H1 (cell line): ENCODE results near the gene DUOXA1. TPM values are rescaled to one million over a fixed set of nuclear protein-coding genes. Genes with fewer than 3 reads are reported as not detected.
"Not testable (repeated sequence)": the region's sequence is repeated elsewhere in the genome, so short reads cannot be mapped to it uniquely, and the experiment has no call there.

Source experiments
- CTCF ChIA-PET: fragments of 300-600 bp; sonication (Branson Sonifier 250); formaldehyde crosslinking; loops from one replicate; lab custom pipeline; 2021; ENCODE audit not compliant: partially characterized antibody; lab: Charles Lee
- POLR2A ChIA-PET: fragments of 300-600 bp; sonication (Branson Sonifier 250); formaldehyde crosslinking; loops from one replicate; lab custom pipeline; 2021; ENCODE audit warnings: inconsistent platforms; ENCODE audit not compliant: partially characterized antibody; lab: Charles Lee
- DNase-seq, 2 experiments: peaks; one replicate each; pipeline versions ENCODE4 v3.0.0 to v3.0.0-alpha.2; 2010 to 2022; ENCODE audit warnings: low spot score in 2 of 2, low read depth in 1 of 2, mixed read lengths in 1 of 2
- FAIRE-seq: peaks from 2 replicates; lab custom pipeline; 2011; peaks lifted over from hg19 to GRCh38; lab: Jason Lieb, UNC
- H2AFZ ChIP-seq: 2 replicates; pipeline ENCODE4 v1.8.1; 2012; ENCODE audit warnings: low read length, inconsistent platforms
- H2AK5ac ChIP-seq: 2 replicates; pipeline ENCODE4 v1.6.1; 2013; ENCODE audit warnings: low read depth, low read length
- H2BK120ac ChIP-seq: replicated peaks from 2 replicates; pipeline ENCODE3; 2013; ENCODE audit warnings: low read depth, low read length, inconsistent platforms
- H2BK12ac ChIP-seq: 2 replicates; pipeline ENCODE4 v1.6.1; 2013; ENCODE audit warnings: low read depth, low read length
- H2BK15ac ChIP-seq: 2 replicates; pipeline ENCODE4 v1.6.1; 2013; ENCODE audit warnings: low read length
- H2BK20ac ChIP-seq: 2 replicates; pipeline ENCODE4 v1.6.1; 2013; ENCODE audit warnings: low read length
- H2BK5ac ChIP-seq: 2 replicates; pipeline ENCODE4 v1.6.1; 2013; ENCODE audit warnings: low read depth, low read length
- H3K14ac ChIP-seq: 2 replicates; pipeline ENCODE4 v1.6.1; 2013; ENCODE audit warnings: inconsistent platforms; ENCODE audit not compliant: insufficient read length
- H3K18ac ChIP-seq: 2 replicates; pipeline ENCODE4 v1.6.1; 2013; ENCODE audit warnings: low read length; ENCODE audit errors: extremely low read depth
- H3K23ac ChIP-seq: 2 replicates; pipeline ENCODE4 v1.6.1; 2013; ENCODE audit warnings: inconsistent platforms; ENCODE audit not compliant: insufficient read length
- H3K23me2 ChIP-seq: 2 replicates; pipeline ENCODE4 v1.6.1; 2013; ENCODE audit warnings: low read depth, low read length
- H3K27ac ChIP-seq: 2 replicates; pipeline ENCODE4 v1.6.1; 2011; ENCODE audit warnings: low read depth, low read length, inconsistent platforms
- H3K27me3 ChIP-seq, 4 experiments: replicated peaks in 1 of 4; 1 replicate in 1 of 4; 2 replicates in 3 of 4; pipeline versions ENCODE4 v1.6.1 to v1.8.1; 2011 to 2013; ENCODE audit warnings: low read length in 3 of 4, mild to moderate bottlenecking in 3 of 4, inconsistent platforms in 2 of 4, mixed read lengths in 2 of 4, moderate library complexity in 1 of 4; ENCODE audit not compliant: control insufficient read depth in 3 of 4, insufficient read depth in 3 of 4; ENCODE audit errors: extremely low read depth in 1 of 4
- H3K36me3 ChIP-seq, 4 experiments: 2 replicates each; pipeline versions ENCODE4 v1.6.1 to v1.8.1; 2011 to 2013; ENCODE audit warnings: mild to moderate bottlenecking in 4 of 4, low read length in 3 of 4, moderate library complexity in 2 of 4, control low read depth in 1 of 4, inconsistent platforms in 1 of 4; ENCODE audit not compliant: insufficient read depth in 4 of 4, control insufficient read depth in 2 of 4
- H3K4ac ChIP-seq: replicated peaks from 2 replicates; pipeline ENCODE3; 2013; ENCODE audit warnings: low read length, low read depth, mixed read lengths, inconsistent platforms; ENCODE audit not compliant: insufficient read length
- H3K4me1 ChIP-seq, 4 experiments: replicated peaks in 1 of 4; 1 replicate in 1 of 4; 2 replicates in 3 of 4; pipeline versions ENCODE4 v1.6.1 to v1.8.1; 2011 to 2013; ENCODE audit warnings: low read length in 3 of 4, inconsistent platforms in 2 of 4, mixed read lengths in 1 of 4; ENCODE audit not compliant: insufficient read depth in 4 of 4, control insufficient read depth in 3 of 4
- H3K4me2 ChIP-seq, 2 experiments: 2 replicates each; pipeline versions ENCODE4 v1.6.1 to v1.8.1; 2011 to 2013; ENCODE audit warnings: low read depth in 2 of 2, low read length in 2 of 2, control low read depth in 1 of 2, inconsistent platforms in 1 of 2, mild to moderate bottlenecking in 1 of 2; ENCODE audit not compliant: insufficient read depth in 1 of 2
- H3K4me3 ChIP-seq, 4 experiments: fragments of 200-600, 300-600 bp in 1 of 4; sonication (generic), shearing (Covaris generic), sonication (Bioruptor Twin) in 1 of 4; 2 replicates each; pipeline versions ENCODE4 v1.5.1 to v1.8.1; 2011 to 2016; ENCODE audit warnings: low read length in 4 of 4, low read depth in 3 of 4, control low read depth in 2 of 4, inconsistent platforms in 2 of 4, mild to moderate bottlenecking in 2 of 4, mixed read lengths in 1 of 4, moderate library complexity in 1 of 4; ENCODE audit not compliant: insufficient read depth in 2 of 4; ENCODE audit errors: extremely low read depth in 1 of 4
- H3K56ac ChIP-seq: replicated peaks from 2 replicates; pipeline ENCODE3; 2013; ENCODE audit warnings: low read depth, mild to moderate bottlenecking, mixed read lengths, low read length, inconsistent platforms; ENCODE audit not compliant: insufficient read length
- H3K79me1 ChIP-seq: 2 replicates; pipeline ENCODE4 v1.6.1; 2013; ENCODE audit warnings: low read depth, low read length, control low read depth
- H3K79me2 ChIP-seq, 2 experiments: 2 replicates each; pipeline versions ENCODE4 v1.6.1 to v1.8.1; 2012 to 2013; ENCODE audit warnings: low read length in 2 of 2, mild to moderate bottlenecking in 2 of 2, inconsistent platforms in 1 of 2; ENCODE audit not compliant: insufficient read depth in 2 of 2, control insufficient read depth in 1 of 2
- H3K9ac ChIP-seq, 4 experiments: replicated peaks in 1 of 4; 1 replicate in 1 of 4; 2 replicates in 3 of 4; pipeline versions ENCODE4 v1.6.1 to v1.8.1; 2011 to 2013; ENCODE audit warnings: low read depth in 3 of 4, low read length in 3 of 4, control low read depth in 2 of 4, mild to moderate bottlenecking in 2 of 4, moderate library complexity in 2 of 4, inconsistent platforms in 1 of 4; ENCODE audit errors: extremely low read depth in 1 of 4
- H3K9me3 ChIP-seq, 2 experiments: 2 replicates each; pipeline versions ENCODE4 v1.6.1 to v1.8.1; 2012 to 2013; ENCODE audit warnings: mild to moderate bottlenecking in 2 of 2, moderate library complexity in 2 of 2, control low read depth in 1 of 2, inconsistent platforms in 1 of 2, low read depth in 1 of 2, low read length in 1 of 2, mixed read lengths in 1 of 2; ENCODE audit not compliant: insufficient read depth in 2 of 2
- H4K20me1 ChIP-seq, 2 experiments: replicated peaks in 1 of 2; 2 replicates each; pipeline versions ENCODE3 to v1.8.1; 2011 to 2013; ENCODE audit warnings: inconsistent platforms in 2 of 2, low read length in 2 of 2, mild to moderate bottlenecking in 1 of 2; ENCODE audit not compliant: insufficient read depth in 2 of 2, control insufficient read depth in 1 of 2
- H4K5ac ChIP-seq: 2 replicates; pipeline ENCODE4 v1.6.1; 2013; ENCODE audit warnings: low read length, low read depth, mixed read lengths, inconsistent platforms; ENCODE audit not compliant: insufficient read length
- H4K8ac ChIP-seq: 2 replicates; pipeline ENCODE4 v1.8.0; 2013; ENCODE audit warnings: mild to moderate bottlenecking, moderate library complexity, low read length, inconsistent platforms; ENCODE audit not compliant: insufficient read depth; ENCODE audit errors: extremely low read depth
- H4K91ac ChIP-seq: replicated peaks from 2 replicates; pipeline ENCODE3; 2013; ENCODE audit warnings: low read length, mixed read lengths, inconsistent platforms; ENCODE audit not compliant: insufficient read length
- WGBS, 2 experiments: shearing (Covaris generic) in 1 of 2; methylation state at CpG; one replicate each; pipeline versions ENCODE4 v1.1.6 to v1.1.7; 2013 to 2015; ENCODE audit warnings: low lambda C conversion rate in 2 of 2, mixed read lengths in 2 of 2, inconsistent platforms in 1 of 2, low coverage in 1 of 2, missing lambda C conversion rate in 1 of 2; ENCODE audit not compliant: insufficient replicate concordance in 2 of 2, insufficient coverage in 1 of 2, insufficient read length in 1 of 2; ENCODE audit errors: extremely low coverage in 1 of 2, missing lambda C conversion rate in 1 of 2; 5-methylcytosine and 5-hydroxymethylcytosine counted together
- polyA plus RNA-seq, 7 experiments: library from polyadenylated mRNA; depleted of rRNA in 3 of 7; stranded (reverse) in 5 of 7; unstranded in 2 of 7; fragments of >200 nt in 5 of 7; fragments of 200-250 nt in 2 of 7; gene quantifications; 1 replicate in 5 of 7; 2 replicates in 1 of 7; 4 replicates in 1 of 7; pipeline versions ENCODE4 v1.2.1 to v1.2.3, GENCODE V29; 2011 to 2013; ENCODE audit warnings: missing spikeins in 2 of 7, mixed read lengths in 2 of 7
- total RNA-seq: library from RNA; stranded (reverse); fragmentation: NEBNext Ultra II Directional; extraction: Animal tissue kit (Norgen Biotek cat#: 25700); gene quantifications from 2 replicates; pipeline ENCODE4 v1.2.1, GENCODE V29; 2021

DUOXA1 gene
- total and polyA plus RNA-seq, 2 of the 8 experiments (the other 6 are each of a cell fraction or from before 2014, with no cell fraction given), result 0.18 TPM; not detected in 1

DNA sequence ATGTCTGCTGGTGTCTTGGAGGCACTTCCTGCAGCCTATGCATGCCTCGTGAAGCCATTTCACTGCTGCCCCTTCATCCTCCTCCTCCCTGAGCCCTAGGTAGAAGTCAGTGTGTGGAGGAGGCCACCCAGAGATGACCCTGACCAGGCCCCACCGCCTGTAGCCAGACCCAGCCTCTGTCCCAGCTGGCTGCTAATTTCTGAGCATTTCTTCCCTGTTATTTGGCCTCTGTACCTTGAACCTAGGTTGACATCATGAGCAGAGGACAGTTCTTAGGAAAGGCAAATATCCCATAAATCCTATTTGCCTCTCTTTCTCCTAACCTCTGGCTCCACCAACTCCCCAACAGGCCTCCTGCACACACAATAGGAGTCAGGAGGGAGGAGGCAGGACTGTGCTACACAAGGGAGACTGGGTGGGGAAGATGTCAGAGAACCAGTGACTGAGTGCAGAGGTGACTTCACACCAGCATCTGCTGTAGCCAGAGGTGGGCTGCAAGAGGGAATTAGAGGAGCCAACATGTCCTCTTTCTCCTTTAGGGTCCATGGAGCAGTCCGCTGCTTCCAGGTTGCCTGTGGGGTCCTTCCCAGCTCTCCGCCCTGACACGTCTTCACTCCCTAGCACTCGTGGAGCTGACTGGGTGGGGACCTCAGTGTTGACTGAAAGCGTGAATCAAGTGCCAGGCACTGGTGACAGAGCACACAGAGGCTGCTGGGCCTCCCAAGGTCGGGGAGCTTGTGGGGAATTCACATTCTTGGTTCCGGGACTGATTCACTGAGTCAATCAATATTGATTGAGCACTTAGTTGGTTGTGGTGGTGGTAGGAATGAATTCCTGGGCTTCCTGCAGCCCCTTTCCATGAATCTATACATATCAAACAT lies 54.0 kb downstream of the DUOXA1 start:
- H4K20me1 ChIP-seq, H3K23me2 ChIP-seq, H3K36me3 ChIP-seq, H3K9ac ChIP-seq, H3K4me2 ChIP-seq, H3K27me3 ChIP-seq, CTCF ChIA-PET, H4K8ac ChIP-seq, H2AK5ac ChIP-seq, H4K91ac ChIP-seq, DNase-seq, H3K4me1 ChIP-seq, H3K56ac ChIP-seq, H3K14ac ChIP-seq, H2AFZ ChIP-seq, H2BK120ac ChIP-seq, H3K79me1 ChIP-seq, H2BK5ac ChIP-seq, H4K5ac ChIP-seq, FAIRE-seq, H3K4me3 ChIP-seq, H2BK12ac ChIP-seq, H2BK15ac ChIP-seq, H3K9me3 ChIP-seq, H3K4ac ChIP-seq, POLR2A ChIA-PET, H3K18ac ChIP-seq, H3K79me2 ChIP-seq, H3K27ac ChIP-seq, H3K23ac ChIP-seq, H2BK20ac ChIP-seq: not testable (repeated sequence)
- 100% methylated on average over 1 of the region's 9 CpGs; no CpG with 5 or more reads in 1 of the 2 experiments for WGBS, 2 experiments

DNA sequence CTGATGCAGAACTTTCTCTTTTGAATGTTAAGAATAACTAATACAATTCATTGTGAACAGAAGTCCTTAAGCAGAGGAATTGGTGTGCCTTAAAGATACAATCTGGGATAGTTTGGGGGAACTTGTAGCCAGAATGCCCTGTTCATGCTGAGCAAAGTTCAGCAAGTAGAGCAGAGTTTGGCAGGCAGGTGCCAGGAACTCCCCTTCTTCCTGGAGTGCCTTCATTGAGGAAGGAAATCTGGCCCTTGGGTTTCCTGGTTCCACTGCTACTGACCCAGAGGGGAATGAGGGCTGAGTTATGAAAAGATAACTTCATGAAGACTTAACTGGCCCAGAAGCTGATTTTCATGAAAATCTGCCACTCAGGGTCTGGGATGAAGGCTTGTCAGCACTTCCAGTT lies 56.1 kb downstream of the DUOXA1 start:
- H3K4me1 ChIP-seq, CTCF ChIA-PET, H4K20me1 ChIP-seq, H3K18ac ChIP-seq, H3K79me1 ChIP-seq, H3K27me3 ChIP-seq, H3K14ac ChIP-seq, H3K79me2 ChIP-seq, H4K5ac ChIP-seq, H4K91ac ChIP-seq, H3K56ac ChIP-seq, H3K4me3 ChIP-seq, H2BK15ac ChIP-seq, H2AK5ac ChIP-seq, H3K23me2 ChIP-seq, H3K9me3 ChIP-seq, H4K8ac ChIP-seq, DNase-seq, H2BK20ac ChIP-seq, POLR2A ChIA-PET, H2BK12ac ChIP-seq, H3K4me2 ChIP-seq, FAIRE-seq, H3K23ac ChIP-seq, H2BK5ac ChIP-seq, H3K27ac ChIP-seq, H3K4ac ChIP-seq, H3K9ac ChIP-seq, H2AFZ ChIP-seq, H2BK120ac ChIP-seq: not testable (repeated sequence)
- H3K36me3 ChIP-seq, result peaks cover 0 to 14% (median 4%) of the 10 kb centered on the region in 4 experiments; a peak in 5 of 8 replicates
